GM21526 (cell line): Measurements from ENCODE around the gene RFXANK.

Experiments used
- ATAC-seq: cut with Tn5 transposase; IDR thresholded peaks from one replicate; pipeline ENCODE4 v1.9.1; 2021; ENCODE audit warnings: moderate library complexity; ENCODE audit not compliant: unreplicated experiment, low FRiP score

Gene RFXANK

GRCh38 chr19:19226204-19226603 is 34.1 kb downstream of the RFXANK start:
- ATAC-seq: no peak

DNA sequence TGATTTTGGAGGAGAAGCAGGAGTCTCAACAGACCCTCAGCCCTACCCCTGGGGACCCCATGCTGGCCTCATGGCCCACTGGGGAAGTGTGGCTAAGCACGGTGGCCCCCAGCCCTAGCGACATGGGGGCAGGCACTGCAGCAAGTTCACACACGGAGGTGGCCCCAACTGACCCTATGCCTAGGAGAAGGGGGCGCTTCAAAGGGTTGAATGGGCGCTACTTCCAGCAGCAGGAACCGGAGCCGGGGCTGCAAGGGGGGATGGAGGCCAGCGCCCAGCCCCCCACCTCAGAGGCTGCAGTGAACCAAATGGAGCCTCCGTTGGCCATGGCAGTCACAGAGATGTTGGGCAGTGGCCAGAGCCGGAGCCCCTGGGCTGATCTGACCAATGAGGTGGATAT is 34.6 kb downstream of the RFXANK start:
- no peak for ATAC-seq

DNA sequence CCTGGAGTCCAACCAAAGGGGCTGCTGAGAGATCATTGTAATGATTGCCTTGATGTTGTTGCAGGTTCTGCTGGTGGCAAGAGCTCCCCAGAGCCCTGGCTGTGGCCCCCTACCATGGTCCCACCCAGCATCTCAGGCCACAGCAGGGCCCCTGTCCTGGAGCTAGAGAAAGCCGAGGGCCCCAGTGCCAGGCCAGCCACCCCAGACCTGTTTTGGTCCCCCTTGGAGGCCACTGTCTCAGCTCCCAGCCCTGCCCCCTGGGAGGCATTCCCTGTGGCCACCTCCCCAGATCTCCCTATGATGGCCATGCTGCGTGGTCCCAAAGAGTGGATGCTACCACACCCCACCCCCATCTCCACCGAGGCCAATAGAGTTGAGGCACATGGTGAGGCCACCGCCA is 35.2 kb downstream of the RFXANK start:
- no peak for ATAC-seq

DNA sequence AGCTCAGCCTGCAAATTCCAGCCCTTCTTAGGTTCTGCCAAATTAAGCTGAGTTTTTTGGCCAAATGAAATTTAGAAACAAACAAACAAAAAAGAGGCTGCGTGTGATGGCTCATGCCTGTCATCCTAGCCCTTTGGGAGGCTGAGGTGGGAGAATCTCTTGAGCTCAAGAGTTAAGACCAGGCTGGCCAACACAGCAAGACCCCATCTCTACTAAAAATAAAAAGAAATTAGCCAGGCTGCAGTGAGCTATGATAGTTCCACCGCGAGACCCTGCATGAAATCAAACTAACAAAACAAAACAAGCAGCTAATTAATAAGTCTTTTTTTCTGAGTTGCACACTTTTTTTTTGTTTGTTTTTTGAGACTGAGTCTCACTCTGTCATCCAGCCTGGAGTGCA is 37.6 kb downstream of the RFXANK start:
- no peak for ATAC-seq

GRCh38 chr19:19230999-19231398 is 38.9 kb downstream of the RFXANK start:
- no peak for ATAC-seq

- no peak for ATAC-seq
These were observed 40.2 kb downstream of the RFXANK start for GRCh38 chr19:19232261-19232721.

DNA sequence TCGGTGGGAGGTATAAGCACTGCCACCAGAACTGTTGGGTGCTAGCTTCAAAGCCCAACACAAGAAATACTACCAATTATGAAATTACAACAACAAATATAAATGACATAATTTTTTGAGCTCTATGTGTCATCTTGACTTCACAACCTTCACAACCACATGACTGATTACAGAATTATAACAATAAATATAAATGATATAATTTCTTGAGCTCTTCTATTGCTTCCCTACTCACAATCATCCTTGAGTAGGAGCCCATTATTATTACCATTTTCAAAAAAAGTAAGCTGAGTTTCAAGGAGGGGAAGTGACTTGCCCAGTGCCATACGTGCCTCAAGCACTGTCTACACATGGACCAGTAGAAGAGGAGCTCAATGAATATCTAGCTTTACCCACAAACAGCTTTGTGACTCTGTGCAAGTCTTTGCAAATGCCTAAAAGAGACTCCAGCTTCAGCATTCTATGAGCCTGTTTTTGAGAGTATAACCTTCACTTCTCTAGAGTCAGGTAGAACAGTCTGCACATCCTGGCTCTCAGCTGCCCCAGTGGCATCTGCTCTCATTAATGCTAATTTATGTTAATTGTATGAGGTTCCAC is 42.3 kb downstream of the RFXANK start:
- no peak for ATAC-seq

DNA sequence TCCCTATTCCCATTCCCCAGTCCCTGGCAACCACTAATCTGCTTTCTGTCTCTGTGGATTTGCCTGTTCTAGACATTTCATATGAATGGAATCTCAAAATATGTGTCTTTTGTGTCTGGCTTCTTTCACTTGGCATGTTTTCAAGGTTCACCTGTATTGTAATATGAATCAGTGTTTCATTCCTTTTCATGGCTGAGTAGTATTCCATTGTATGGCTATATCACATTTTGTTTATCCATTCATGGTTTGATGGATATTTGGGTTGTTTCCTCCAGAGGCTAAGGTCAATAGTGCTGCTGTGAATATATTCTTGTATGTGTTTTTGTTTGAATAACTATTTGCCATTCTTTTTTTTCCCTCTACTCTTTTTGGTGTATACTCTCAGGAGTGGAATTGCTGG is 44.1 kb downstream of the RFXANK start:
- ATAC-seq: no peak

DNA sequence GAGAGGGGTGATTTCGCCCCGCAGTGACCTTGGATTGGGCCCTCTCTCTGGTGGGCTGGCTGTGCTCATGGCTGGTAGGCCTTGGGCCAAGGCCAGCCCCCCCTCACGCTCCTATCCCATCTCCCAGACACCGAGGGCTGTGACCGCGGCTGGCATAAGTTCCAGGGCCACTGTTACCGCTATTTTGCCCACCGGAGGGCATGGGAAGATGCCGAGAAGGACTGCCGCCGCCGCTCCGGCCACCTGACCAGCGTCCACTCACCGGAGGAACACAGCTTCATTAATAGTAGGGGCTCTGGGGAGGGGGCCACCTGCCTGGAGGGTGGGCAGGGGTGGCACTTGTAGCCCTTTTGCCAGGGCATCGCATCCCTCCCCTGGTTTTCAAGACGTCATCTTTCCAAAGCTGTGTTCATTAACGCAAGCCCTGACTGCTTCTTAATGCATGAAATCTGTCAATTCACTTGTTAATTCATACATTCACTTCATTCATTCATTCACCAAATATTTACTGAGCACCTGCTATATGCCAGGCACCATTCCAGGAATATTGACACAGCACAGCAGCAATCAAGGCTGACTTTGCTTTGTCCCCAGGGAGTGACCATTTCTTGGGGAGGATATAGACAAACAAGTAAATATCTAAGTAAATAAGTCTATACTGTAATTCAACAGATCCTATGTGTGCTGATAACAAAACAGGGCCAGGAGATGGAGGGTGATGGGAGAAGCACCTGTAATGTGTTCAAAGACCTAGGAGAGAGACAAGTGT is 46.3 kb downstream of the RFXANK start:
- ATAC-seq: no peak

DNA sequence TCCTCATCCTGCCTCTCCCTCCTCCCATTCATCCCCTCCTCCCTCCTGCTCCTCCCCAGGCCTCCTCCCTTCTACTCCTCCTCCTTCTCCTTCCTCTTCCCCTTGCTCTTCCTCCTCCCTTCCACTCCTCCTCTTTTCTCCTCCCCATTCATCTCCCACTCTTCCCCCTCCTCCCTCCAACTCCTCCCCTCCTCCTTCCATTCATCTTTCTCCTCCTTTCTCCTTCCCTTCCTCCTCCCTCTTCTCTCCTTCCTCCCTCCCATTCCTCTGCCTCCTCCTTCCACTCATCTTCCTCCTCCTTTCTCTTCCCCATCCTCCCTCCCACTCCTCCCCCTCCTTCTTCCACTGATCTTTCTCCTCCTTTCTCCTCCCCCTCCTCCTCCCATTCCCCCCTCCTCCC is 47.6 kb downstream of the RFXANK start:
- ATAC-seq: no peak

DNA sequence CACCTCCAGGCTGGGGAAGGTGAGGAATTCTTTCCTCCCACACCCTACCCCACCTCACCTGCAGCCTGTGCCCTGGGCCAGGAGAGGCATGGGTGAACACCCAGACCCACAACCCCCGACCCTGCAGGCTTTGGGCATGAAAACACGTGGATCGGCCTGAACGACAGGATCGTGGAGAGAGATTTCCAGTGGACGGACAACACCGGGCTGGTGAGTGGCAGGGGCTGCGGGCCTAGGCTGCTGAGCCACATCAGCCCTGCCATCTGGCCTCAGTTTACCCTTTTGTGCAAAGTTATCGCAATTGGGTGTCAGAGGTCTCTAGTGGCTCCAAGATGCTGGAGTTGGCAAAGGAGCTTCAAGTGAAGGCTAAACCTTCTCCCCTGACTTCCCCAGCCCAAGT is 48.4 kb downstream of the RFXANK start:
- ATAC-seq: no peak

DNA sequence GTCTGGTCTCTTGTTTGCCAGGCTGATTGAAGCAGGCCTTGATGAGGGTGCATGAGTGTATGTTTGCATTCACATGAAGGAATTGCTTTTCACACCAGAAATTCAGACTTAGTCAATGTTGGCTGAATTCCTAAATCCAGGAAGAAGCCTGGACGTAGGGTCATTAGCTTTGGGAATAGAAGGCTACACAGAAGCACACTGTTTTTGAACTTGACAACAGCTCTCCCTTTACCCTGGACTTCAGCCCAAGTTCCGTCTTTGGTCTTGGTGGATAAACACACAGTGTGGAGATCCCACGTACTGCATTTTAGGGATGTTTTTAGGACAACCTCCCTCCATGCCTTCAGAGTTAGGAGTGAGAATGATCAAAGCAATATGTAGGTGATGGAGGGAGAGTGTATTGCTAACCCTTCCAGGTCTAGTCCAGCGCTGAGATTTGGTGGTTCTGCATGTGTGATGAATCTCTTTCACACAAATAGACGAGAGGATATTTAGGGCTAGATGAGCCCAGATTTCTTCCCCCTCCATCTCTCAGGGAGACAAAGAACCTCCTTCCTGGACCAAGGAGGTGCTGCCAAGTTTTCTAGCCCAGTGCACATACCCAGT is 58.2 kb downstream of the RFXANK start:
- no peak for ATAC-seq
